Mucosa of descending colon (tissue), 3 donors: ENCODE data around the gene CSAD. TPM values are rescaled to one million over a fixed set of nuclear protein-coding genes. Genes with fewer than 3 reads are reported as not detected.

Experiments used
- ATAC-seq: fragments of 200-7000 bp; cut with Tn5 transposase; one replicate; pipeline ENCODE4 v1.9.1; 2020; ENCODE audit warnings: mild to moderate bottlenecking, moderate library complexity
- DNase-seq, 3 donors: peaks; one replicate each; pipeline ENCODE4 v3.0.0-alpha.2; 2020
- H3K36me3 ChIP-seq: fragments of 200-600 bp; one replicate; pipeline ENCODE4 v1.8.0; 2021; ENCODE audit warnings: low read depth, mild to moderate bottlenecking
- H3K4me1 ChIP-seq: fragments of 200-600 bp; one replicate; pipeline ENCODE4 v1.8.0; 2021; ENCODE audit warnings: low read depth, mild to moderate bottlenecking
- H3K4me3 ChIP-seq: fragments of 200-600 bp; one replicate; pipeline ENCODE4 v1.8.0; 2021; ENCODE audit warnings: mild to moderate bottlenecking
- H3K9me3 ChIP-seq: fragments of 200-600 bp; one replicate; pipeline ENCODE4 v1.8.0; 2021; ENCODE audit warnings: mild to moderate bottlenecking
- CTCF ChIP-seq: fragments of 200-600 bp; IDR thresholded peaks from one replicate; pipeline ENCODE4 v1.8.0; 2022; ENCODE audit warnings: antibody characterized with exemption, mild to moderate bottlenecking
- intact Hi-C, 2 donors: fragments of 100-400 bp; cut with DNase I in 1 of 2; cut with micrococcal nuclease in 1 of 2; formaldehyde crosslinking; loops; one replicate each; pipeline versions ENCODE4 v1.11.0 to v1.11.1; 2022; cut with DNase I, micrococcal nuclease
- total RNA-seq, 3 donors: library from RNA; stranded (reverse); fragmentation: NEBNext Ultra II Directional in 2 of 3; extraction: Animal tissue kit (Norgen Biotek cat#: 25700) in 2 of 3; gene quantifications; one replicate each; pipeline versions ENCODE4 v1.2.1 to v1.2.4, GENCODE V29; 2021 to 2023
- donor health status: DM: no; HTN: no; CAD: no; lungs with moderate emphysema.
- donor health status: DM: no; HTN: no; CAD: no.
- donor health status: DM: no; HTN: yes; CAD: no.

Gene CSAD
- total RNA-seq, 3 donors from 2014 or later = 23.4 to 44.4 (median 38.7) TPM

GRCh38 chr12:53219292-53219955 lies 38.7 kb upstream of the CSAD start:
- H3K4me1 ChIP-seq = peaks cover 58% of the 10 kb centered on the region
- H3K9me3 ChIP-seq = no peaks in the 10 kb centered on the region
- DNase-seq (peak; percentile 58 to 77 (median 70)), ATAC-seq (no peak)
- intact Hi-C loops = no loop called here
- H3K36me3 ChIP-seq = no peaks in the 10 kb centered on the region
- no peak for TF ChIP-seq CTCF
- peak overlapping the region; percentile 40 for H3K4me3 ChIP-seq

GRCh38 chr12:53218551-53219291 lies 38.0 kb upstream of the CSAD start:
- Histone ChIP-seq H3K36me3 (no peaks in the 10 kb centered on the region), H3K4me3 (no peak overlapping the region), H3K9me3 (no peaks in the 10 kb centered on the region), H3K4me1 (peaks cover 51% of the 10 kb centered on the region)
- ATAC-seq (no peak), DNase-seq (peak in 2 of 3 donors; percentile 50 to 62)
- intact Hi-C loops = no loop called here
- no peak for TF ChIP-seq CTCF

GRCh38 chr12:53217931-53218307 lies 37.2 kb upstream of the CSAD start:
- peaks cover 43% of the 10 kb centered on the region for H3K4me1 ChIP-seq

GRCh38 chr12:53217051-53217930 lies 36.6 kb upstream of the CSAD start:
- intact Hi-C loops = no loop called here
- DNase-seq (peak; percentile 84 to 86 (median 85)), ATAC-seq (peak; percentile 44)
- Histone ChIP-seq H3K36me3 (no peaks in the 10 kb centered on the region), H3K4me3 (no peak overlapping the region), H3K9me3 (no peaks in the 10 kb centered on the region), H3K4me1 (peaks cover 37% of the 10 kb centered on the region)
- no peak for TF ChIP-seq CTCF

More at GRCh38 chr12:53217931-53218307, 37.2 kb upstream of the CSAD start:
- peak in 1 of 3 donors; percentile 44 for DNase-seq
- ATAC-seq = no peak
- Histone ChIP-seq H3K4me3 (no peak overlapping the region), H3K36me3 (no peaks in the 10 kb centered on the region), H3K9me3 (no peaks in the 10 kb centered on the region)
- TF ChIP-seq CTCF = no peak
- intact Hi-C loops = no loop called here

GRCh38 chr12:53215497-53215896 lies 34.8 kb upstream of the CSAD start:
- DNase-seq = peak in 1 of 3 donors; percentile 25
- intact Hi-C loops = no loop called here
- H3K4me1 ChIP-seq = peaks cover 32% of the 10 kb centered on the region
- no peaks in the 10 kb centered on the region for H3K36me3 ChIP-seq
- no peaks in the 10 kb centered on the region for H3K9me3 ChIP-seq
- TF ChIP-seq CTCF = no peak
- H3K4me3 ChIP-seq = no peak overlapping the region
- no peak for ATAC-seq
